ENCODE results near the gene ISCA2.

- TF ChIP-seq CTCF (IDR thresholded peaks at IDR 0.05; ENCODE audit: poor library complexity) (no peak), EZH2 (IDR thresholded peaks at IDR 0.05; ENCODE audit: borderline replicate concordance) (no peak), EZH2phosphoT487 (IDR thresholded peaks at IDR 0.05; ENCODE audit: low read depth, severe bottlenecking, unreplicated experiment) (no peak)
Observed at GRCh38 chr14:74546416-74546815, 52.9 kb downstream of the ISCA2 start.

All from hepatocyte (in vitro differentiated cells).